Naive B cell (primary cell): ENCODE data around the gene ARMC8. TPM values are rescaled to one million over a fixed set of nuclear protein-coding genes. Genes with fewer than 3 reads are reported as not detected.

Experiments
- ATAC-seq, 2 donors: fragments of 150-1000 bp; cut with Tn5 transposase; 2 replicates each; pipeline ENCODE4 v1.10.0; 2021; ENCODE audit warnings: low read depth in 2 of 2, mild to moderate bottlenecking in 2 of 2, moderate library complexity in 2 of 2
- DNase-seq: peaks from one replicate; pipeline ENCODE4 v3.0.0; 2022
- H3K27ac Mint-ChIP-seq, 6 donors: one replicate each; pipeline ENCODE4 v1.8.0; 2020 to 2022; ENCODE audit warnings: mild to moderate bottlenecking in 6 of 6, mixed read lengths in 6 of 6, moderate library complexity in 5 of 6, inconsistent platforms in 2 of 6
- H3K27me3 Mint-ChIP-seq, 3 donors: one replicate each; pipeline ENCODE4 v1.8.0; 2021 to 2022; ENCODE audit warnings: mixed read lengths in 3 of 3, mild to moderate bottlenecking in 1 of 3
- H3K36me3 Mint-ChIP-seq, 2 donors: one replicate each; pipeline ENCODE4 v1.8.0; 2020 to 2022; ENCODE audit warnings: mixed read lengths in 2 of 2, inconsistent platforms in 1 of 2, mild to moderate bottlenecking in 1 of 2
- H3K4me1 Mint-ChIP-seq, 3 donors: one replicate each; pipeline ENCODE4 v1.8.0; 2020 to 2022; ENCODE audit warnings: mixed read lengths in 3 of 3, inconsistent platforms in 1 of 3, mild to moderate bottlenecking in 1 of 3, moderate library complexity in 1 of 3
- H3K4me3 Mint-ChIP-seq, 8 donors: one replicate each; pipeline ENCODE4 v1.8.0; 2020 to 2022; ENCODE audit warnings: mild to moderate bottlenecking in 8 of 8, mixed read lengths in 8 of 8, moderate library complexity in 8 of 8, inconsistent platforms in 2 of 8
- H3K9me3 Mint-ChIP-seq, 7 donors: one replicate each; pipeline ENCODE4 v1.8.0; 2020 to 2022; ENCODE audit warnings: mixed read lengths in 7 of 7, mild to moderate bottlenecking in 5 of 7, inconsistent platforms in 2 of 7, moderate library complexity in 1 of 7
- polyA plus RNA-seq, 6 donors: library from polyadenylated mRNA; unstranded; fragments of 300-500 nt; fragmentation: Illumina TruSeq; gene quantifications; one replicate each; pipeline ENCODE4 v1.2.3, GENCODE V29; 2021; ENCODE audit warnings: low read depth in 6 of 6

Gene ARMC8
- polyA plus RNA-seq, 6 donors from 2014 or later = 47.4 to 70.5 (median 57.3) TPM

DNA sequence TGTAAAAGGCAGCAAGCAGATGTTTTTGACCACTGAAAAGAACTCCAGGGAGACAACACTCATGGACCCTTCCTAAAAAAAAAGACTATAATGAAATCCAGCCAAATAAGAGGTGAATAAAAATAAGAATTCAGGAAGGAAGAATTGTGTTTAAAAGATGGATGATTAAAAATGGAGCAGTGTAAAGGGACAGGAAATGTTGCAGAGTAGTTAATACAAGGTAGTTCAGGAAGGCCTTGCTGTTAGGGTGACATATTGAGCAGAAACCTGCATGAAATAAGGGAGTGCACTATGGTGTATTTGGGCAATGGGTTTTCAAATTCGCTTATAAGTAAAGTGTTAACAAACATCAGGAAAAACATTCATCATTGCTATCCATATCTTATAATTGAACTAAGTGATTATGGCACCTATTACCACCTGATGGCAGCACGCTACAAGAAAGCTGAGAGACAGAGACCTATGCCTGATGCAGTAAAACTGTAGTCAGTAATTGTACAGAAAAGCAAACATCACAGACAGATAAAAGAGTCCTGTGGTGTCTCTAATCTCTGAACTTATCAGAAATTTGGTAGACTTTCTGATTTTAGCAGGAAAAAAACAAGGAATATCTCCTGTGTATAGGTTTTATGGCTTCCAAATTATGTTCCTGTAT lies 6.6 kb upstream of the ARMC8 start:
- Mint-ChIP-seq H3K4me3 (peak overlapping the region in 1 of 8 donors; percentile 36), H3K27ac (no peak overlapping the region), H3K9me3 (no peaks in the 10 kb centered on the region), H3K27me3 (peaks cover 8 to 20% (median 17%) of the 10 kb centered on the region in 3 donors), H3K4me1 (no peaks in the 10 kb centered on the region), H3K36me3 (no peaks in the 10 kb centered on the region)
- DNase-seq (no peak), ATAC-seq (peak; percentile 61 to 64)

- ATAC-seq = no peak
- Mint-ChIP-seq H3K36me3 (peaks cover 0 to 5% of the 10 kb centered on the region in 2 donors), H3K27me3 (peaks cover 8 to 20% (median 12%) of the 10 kb centered on the region in 3 donors), H3K9me3 (no peaks in the 10 kb centered on the region), H3K27ac (no peak overlapping the region), H3K4me1 (peaks cover 17 to 31% (median 22%) of the 10 kb centered on the region in 3 donors), H3K4me3 (peak overlapping the region in 1 of 8 donors; percentile 95)
- DNase-seq = no peak
Observed at GRCh38 chr3:138184994-138185393, 2.1 kb upstream of the ARMC8 start.

GRCh38 chr3:138186221-138186620 lies 880 bp upstream of the ARMC8 start:
- DNase-seq = no peak
- no peak for ATAC-seq
- no peaks in the 10 kb centered on the region for H3K9me3 Mint-ChIP-seq
- H3K4me1 Mint-ChIP-seq = peaks cover 26 to 39% (median 28%) of the 10 kb centered on the region in 3 donors
- H3K27ac Mint-ChIP-seq = peak overlapping the region in 1 of 6 donors; percentile 59
- peaks cover 8 to 12% (median 10%) of the 10 kb centered on the region in 3 donors for H3K27me3 Mint-ChIP-seq
- peak overlapping the region; percentile 42 to 98 (median 97) for H3K4me3 Mint-ChIP-seq
- peaks cover 0 to 5% of the 10 kb centered on the region in 2 donors for H3K36me3 Mint-ChIP-seq

DNA sequence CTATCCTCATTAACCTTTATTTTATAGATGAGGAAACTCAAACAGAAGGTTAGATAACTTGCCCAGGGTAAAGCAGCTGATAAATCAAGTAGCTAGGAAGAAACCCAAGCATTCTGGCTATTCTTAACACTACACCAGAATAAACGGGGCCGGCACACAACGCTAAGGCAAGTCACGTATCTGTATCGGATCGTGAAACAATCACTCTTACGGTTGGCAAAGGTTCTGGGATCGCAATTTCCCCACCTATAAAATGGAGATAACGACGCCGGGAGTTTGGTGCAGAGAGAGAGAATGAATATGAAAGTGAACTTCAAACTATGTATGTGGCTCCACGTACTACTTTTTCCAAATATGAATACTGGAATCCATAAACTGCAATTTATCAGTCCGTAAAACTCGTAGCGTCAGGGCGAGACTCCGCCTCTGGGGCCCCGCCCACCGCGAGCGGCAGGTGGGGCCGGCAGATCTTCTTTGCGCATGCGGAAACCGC lies 252 bp upstream of the ARMC8 start:
- peaks cover 31 to 44% (median 32%) of the 10 kb centered on the region in 3 donors for H3K4me1 Mint-ChIP-seq
- peaks cover 8 to 12% (median 10%) of the 10 kb centered on the region in 3 donors for H3K27me3 Mint-ChIP-seq
- peaks cover 0 to 5% of the 10 kb centered on the region in 2 donors for H3K36me3 Mint-ChIP-seq
- ATAC-seq (peak; percentile 88 to 90), DNase-seq (peak; percentile 85)
- H3K4me3 Mint-ChIP-seq = peak overlapping the region; percentile 91 to 98 (median 97)
- H3K27ac Mint-ChIP-seq = peak overlapping the region; percentile 81 to 98 (median 96)
- H3K9me3 Mint-ChIP-seq = no peaks in the 10 kb centered on the region

DNA sequence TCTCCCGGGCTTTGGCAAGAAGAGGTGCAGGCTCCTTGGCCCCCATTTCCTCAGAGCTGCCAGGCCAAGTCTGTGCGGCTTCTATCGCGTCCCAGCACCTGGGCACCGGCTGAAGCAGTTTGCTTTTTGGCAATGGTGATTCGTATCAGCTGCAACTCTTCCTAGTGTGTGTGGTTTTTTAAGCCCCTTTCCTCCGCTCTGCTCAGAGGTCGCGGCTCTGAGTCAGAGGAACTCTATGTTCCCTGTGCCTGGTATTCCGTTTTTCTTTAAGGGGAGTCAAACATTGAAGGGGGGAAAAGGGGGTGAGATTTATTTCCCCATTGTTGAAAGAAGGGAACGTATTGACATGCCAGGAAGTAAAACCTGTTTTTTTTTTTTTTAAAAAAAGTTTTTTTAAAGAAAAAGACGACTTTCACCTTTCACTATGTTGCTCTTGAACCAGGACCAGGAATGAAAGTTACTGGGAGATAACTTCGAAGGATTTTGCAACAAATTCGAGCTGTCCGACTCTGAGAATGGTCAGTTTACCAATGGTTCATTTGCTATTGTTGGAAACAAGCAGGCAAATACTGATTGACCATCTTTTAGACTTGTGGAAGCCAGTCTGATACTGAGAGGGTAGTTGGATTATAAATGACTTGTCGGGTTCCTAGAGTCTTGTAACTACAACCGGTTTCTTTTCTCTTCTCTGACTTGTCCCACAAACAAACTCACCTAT lies 1.1 kb downstream of the ARMC8 start:
- Mint-ChIP-seq H3K36me3 (peaks cover 0 to 5% of the 10 kb centered on the region in 2 donors), H3K4me3 (peak overlapping the region; percentile 91 to 98 (median 97)), H3K27ac (peak overlapping the region; percentile 39 to 98 (median 94)), H3K9me3 (no peaks in the 10 kb centered on the region), H3K4me1 (peaks cover 31 to 44% (median 36%) of the 10 kb centered on the region in 3 donors), H3K27me3 (peaks cover 8 to 12% (median 10%) of the 10 kb centered on the region in 3 donors)
- ATAC-seq = peak in 1 of 2 donors; percentile 17
- DNase-seq = no peak

- Mint-ChIP-seq H3K4me3 (no peak overlapping the region), H3K4me1 (peaks cover 29 to 33% (median 29%) of the 10 kb centered on the region in 3 donors), H3K36me3 (no peaks in the 10 kb centered on the region), H3K27me3 (no peaks in the 10 kb centered on the region), H3K9me3 (no peaks in the 10 kb centered on the region), H3K27ac (no peak overlapping the region)
- no peak for ATAC-seq
- no peak for DNase-seq
Observed at GRCh38 chr3:138195481-138195880, 8.4 kb downstream of the ARMC8 start.

DNA sequence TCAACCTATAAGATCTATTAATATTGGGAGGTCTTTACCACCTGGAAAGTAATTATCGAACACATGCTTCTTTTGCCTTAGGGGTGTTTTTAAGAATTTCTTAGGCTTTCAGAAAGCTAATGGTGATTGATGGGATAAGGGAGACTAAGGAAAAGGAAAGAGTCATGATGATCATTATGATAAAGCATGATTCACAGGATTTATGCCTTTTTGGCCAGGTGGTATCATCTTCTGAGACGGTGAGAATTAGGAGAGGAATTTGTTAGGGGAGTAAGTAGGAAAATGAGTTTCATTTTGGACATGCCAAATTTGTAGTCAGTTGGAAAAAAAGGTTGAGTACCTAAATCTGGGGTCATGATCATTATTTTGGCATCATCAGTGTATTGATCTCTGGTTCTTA lies 8.9 kb downstream of the ARMC8 start:
- no peak overlapping the region for H3K27ac Mint-ChIP-seq
- H3K27me3 Mint-ChIP-seq = no peaks in the 10 kb centered on the region
- peaks cover 26 to 30% (median 28%) of the 10 kb centered on the region in 3 donors for H3K4me1 Mint-ChIP-seq
- no peaks in the 10 kb centered on the region for H3K36me3 Mint-ChIP-seq
- ATAC-seq (no peak), DNase-seq (no peak)
- H3K4me3 Mint-ChIP-seq = no peak overlapping the region
- no peaks in the 10 kb centered on the region for H3K9me3 Mint-ChIP-seq

DNA sequence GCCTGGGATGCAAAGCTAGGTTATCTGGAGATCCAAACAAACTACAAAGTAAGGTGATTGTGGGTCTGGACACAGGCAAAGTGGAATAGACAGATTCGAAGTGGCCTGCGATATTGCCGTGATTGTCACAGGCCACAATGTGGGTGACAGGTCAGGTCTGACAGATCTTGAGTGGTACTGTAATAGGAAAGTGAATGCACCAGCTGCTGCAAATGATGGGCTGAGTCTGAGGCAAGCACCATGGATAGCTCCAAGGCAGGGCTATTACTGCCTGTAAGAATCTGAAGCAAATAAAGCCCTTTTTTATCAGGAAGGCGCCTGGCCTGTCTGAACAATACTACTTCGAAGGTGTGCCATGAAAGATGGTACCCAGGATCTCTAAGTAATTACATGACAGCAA lies 10.0 kb downstream of the ARMC8 start:
- H3K27ac Mint-ChIP-seq = no peak overlapping the region
- DNase-seq = no peak
- H3K9me3 Mint-ChIP-seq = no peaks in the 10 kb centered on the region
- no peaks in the 10 kb centered on the region for H3K27me3 Mint-ChIP-seq
- H3K4me3 Mint-ChIP-seq = no peak overlapping the region
- no peak for ATAC-seq
- H3K36me3 Mint-ChIP-seq = no peaks in the 10 kb centered on the region
- peaks cover 26 to 32% (median 28%) of the 10 kb centered on the region in 3 donors for H3K4me1 Mint-ChIP-seq

DNA sequence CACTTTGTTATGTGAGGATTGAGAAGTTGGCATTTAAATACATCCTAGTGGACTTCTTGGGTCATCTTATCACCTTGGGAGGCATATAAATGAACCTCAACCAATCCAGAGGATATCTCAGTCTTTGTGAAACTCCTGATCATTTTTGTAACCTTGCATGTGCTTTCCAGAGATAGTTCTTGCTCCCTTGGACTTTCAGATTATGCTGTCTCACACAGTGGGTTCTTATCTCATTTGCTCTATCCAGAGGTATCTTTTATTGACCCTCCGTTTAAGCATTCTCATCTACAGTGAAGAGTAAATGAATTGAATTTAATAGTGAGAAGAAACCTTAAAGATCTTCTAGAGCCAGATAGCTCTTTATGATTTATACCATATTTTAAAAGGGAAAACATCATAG lies 10.4 kb downstream of the ARMC8 start:
- Mint-ChIP-seq H3K36me3 (no peaks in the 10 kb centered on the region), H3K4me1 (peaks cover 26 to 32% (median 28%) of the 10 kb centered on the region in 3 donors), H3K9me3 (no peaks in the 10 kb centered on the region), H3K4me3 (no peak overlapping the region), H3K27me3 (no peaks in the 10 kb centered on the region), H3K27ac (peak overlapping the region in 1 of 6 donors; percentile 4)
- ATAC-seq = no peak
- no peak for DNase-seq

- Mint-ChIP-seq H3K36me3 (no peaks in the 10 kb centered on the region), H3K27me3 (no peaks in the 10 kb centered on the region), H3K27ac (no peak overlapping the region), H3K4me3 (no peak overlapping the region), H3K9me3 (no peaks in the 10 kb centered on the region), H3K4me1 (peaks cover 37 to 47% (median 46%) of the 10 kb centered on the region in 3 donors)
- DNase-seq (no peak), ATAC-seq (no peak)
Observed at GRCh38 chr3:138199851-138200250, 12.8 kb downstream of the ARMC8 start.

- peak overlapping the region in 1 of 6 donors; percentile 60 for H3K27ac Mint-ChIP-seq
- ATAC-seq = no peak
- peaks cover 40 to 52% (median 52%) of the 10 kb centered on the region in 3 donors for H3K4me1 Mint-ChIP-seq
- H3K4me3 Mint-ChIP-seq = no peak overlapping the region
- no peaks in the 10 kb centered on the region for H3K27me3 Mint-ChIP-seq
- DNase-seq = no peak
- no peaks in the 10 kb centered on the region for H3K36me3 Mint-ChIP-seq
- no peaks in the 10 kb centered on the region for H3K9me3 Mint-ChIP-seq
Observed at GRCh38 chr3:138200424-138200823, 13.3 kb downstream of the ARMC8 start.

GRCh38 chr3:138202945-138203701 lies 16.0 kb downstream of the ARMC8 start:
- no peak for DNase-seq
- Mint-ChIP-seq H3K36me3 (peaks cover 3 to 13% of the 10 kb centered on the region in 2 donors), H3K4me3 (peak overlapping the region in 1 of 8 donors; percentile 22), H3K27ac (peak overlapping the region in 2 of 6 donors; percentile 11 to 70), H3K27me3 (no peaks in the 10 kb centered on the region), H3K4me1 (peaks cover 54 to 63% (median 58%) of the 10 kb centered on the region in 3 donors), H3K9me3 (peaks cover 0 to 2% (median 0%) of the 10 kb centered on the region in 7 donors)
- ATAC-seq = no peak

DNA sequence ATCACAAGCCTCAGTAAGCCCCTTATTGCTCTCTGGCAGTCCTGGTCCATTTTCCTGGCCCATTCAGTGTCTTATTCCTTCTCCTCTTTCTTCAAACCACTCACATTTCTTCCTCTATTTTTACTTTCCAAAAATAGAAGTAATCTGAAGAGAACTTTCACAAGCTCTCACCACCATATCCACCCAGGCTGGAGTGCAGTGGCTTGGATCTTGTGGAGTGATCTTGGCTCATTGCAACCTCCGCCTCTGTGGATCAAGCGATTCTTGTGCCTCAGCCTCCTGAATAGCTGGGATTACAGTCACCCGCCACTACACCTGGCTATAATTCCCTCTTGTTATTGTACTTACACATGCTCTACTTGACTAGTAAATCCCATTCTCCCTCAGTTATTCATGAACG lies 16.8 kb downstream of the ARMC8 start:
- Mint-ChIP-seq H3K27me3 (no peaks in the 10 kb centered on the region), H3K36me3 (peaks cover 3 to 13% of the 10 kb centered on the region in 2 donors), H3K9me3 (peaks cover 0 to 2% (median 0%) of the 10 kb centered on the region in 7 donors), H3K4me3 (no peak overlapping the region), H3K27ac (peak overlapping the region in 1 of 6 donors; percentile 28), H3K4me1 (peaks cover 53 to 61% (median 56%) of the 10 kb centered on the region in 3 donors)
- ATAC-seq (no peak), DNase-seq (no peak)
